ENCODE measurements around the gene OPN4.

OPN4 gene

DNA sequence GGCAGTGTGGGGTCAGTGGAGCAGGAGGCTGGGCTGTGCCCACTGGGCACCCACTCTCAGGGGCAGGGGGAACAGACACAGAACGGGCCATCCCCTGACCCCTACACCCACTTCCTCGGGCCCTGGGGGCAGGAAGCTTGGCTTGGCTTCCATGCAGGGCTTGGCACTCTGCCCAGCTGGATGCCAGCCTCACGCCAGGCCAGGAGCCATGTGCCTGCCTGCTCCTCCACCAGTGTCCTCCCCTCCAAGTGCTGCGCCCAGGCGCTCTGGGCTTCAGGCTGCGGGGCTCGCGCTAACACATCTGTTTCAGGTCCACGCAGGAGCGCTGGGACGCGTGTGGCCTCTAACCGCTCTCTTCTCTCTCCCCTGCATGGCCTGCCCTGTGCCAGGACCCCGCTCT lies 26.7 kb downstream of the OPN4 start:
- no peak for DNase-seq (ENCODE audit: low read depth in 2 of 2)

GRCh38 chr10:86681722-86682386 lies 27.5 kb downstream of the OPN4 start:
- DNase-seq (ENCODE audit: low read depth in 2 of 2): no peak

GRCh38 chr10:86682675-86683074 lies 28.3 kb downstream of the OPN4 start:
- DNase-seq (ENCODE audit: low read depth in 2 of 2): no peak

- no peak for DNase-seq (ENCODE audit: low read depth in 2 of 2)
Observed at GRCh38 chr10:86684331-86685097, 30.2 kb downstream of the OPN4 start.

- no peak for DNase-seq (ENCODE audit: low read depth in 2 of 2)
Observed at GRCh38 chr10:86685416-86685815, 31.1 kb downstream of the OPN4 start.

DNA sequence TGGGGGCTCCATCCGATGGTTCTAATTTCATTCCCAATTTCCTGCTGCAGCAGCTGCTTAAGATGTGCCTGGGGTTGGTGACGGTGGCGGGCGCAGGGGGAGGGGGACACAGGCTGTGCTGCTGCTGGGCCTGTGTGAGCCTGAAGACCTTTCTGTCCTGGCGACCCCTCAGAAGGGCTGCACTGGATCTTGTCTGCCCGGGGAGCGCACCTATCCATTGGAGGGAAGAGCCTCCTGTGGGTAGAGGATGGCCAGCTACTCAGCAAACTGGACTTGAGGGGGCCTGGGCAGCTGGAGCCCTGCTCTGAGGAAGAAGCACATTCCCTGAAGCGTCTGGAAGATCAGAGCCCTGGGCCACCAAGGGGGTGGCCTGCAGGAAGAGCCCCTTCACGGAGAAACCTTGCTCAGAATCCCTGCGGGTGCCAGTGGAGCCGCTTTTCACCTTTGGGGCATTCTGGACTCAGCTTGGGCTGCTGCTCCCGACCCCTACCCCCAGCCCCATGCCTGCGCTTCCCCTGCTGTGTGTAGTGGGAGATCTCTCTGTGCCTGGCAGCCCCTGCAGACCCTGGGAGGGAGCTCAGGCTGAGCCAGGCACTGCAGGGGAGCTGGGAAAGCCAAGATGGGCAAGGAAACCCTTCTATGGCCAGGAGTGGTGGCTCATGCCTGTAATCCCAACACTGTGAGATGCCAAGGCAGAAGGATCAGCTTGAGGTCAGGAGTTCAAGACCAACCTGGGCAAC lies 31.7 kb downstream of the OPN4 start:
- no peak for DNase-seq (ENCODE audit: low read depth in 2 of 2)

DNA sequence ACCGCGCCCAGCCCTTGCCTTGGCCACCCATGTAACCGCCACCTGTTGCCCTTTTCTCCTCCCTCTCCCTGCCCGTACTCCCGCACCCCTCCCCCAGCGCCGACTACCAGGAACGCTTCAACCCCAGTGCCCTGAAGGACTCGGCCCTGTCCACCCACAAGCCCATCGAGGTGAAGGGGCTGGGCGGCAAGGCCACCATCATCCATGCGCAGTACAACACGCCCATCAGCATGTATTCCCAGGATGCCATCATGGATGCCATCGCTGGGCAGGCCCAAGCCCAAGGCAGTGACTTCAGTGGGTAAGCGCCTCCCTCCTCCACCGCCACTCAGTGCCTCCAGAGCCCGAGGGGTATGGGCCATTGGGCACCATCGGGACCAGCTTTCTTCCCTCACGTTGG lies 32.6 kb downstream of the OPN4 start:
- DNase-seq (ENCODE audit: low read depth in 2 of 2): no peak

DNA sequence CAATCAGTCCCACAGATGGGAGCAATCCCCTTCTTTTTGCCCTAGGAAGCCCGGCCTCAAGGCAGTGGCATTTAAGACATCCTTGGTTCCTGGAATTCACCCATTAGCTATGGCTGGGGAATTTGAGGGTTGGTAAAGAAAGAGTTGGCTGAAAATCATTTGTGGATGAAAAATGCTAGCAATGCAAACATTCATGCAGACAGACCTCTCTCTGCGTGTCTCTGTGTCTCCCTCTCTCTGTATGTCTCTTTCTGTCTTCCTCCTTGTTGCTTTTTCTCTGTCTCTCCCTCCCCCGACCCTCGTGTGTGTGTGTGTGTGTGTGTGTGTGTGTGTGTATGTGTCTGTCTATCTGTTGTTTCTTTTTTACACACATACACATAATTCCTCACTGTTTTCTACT lies 33.4 kb downstream of the OPN4 start:
- DNase-seq (ENCODE audit: low read depth in 2 of 2): no peak

- peak; percentile 38 to 40 for DNase-seq (ENCODE audit: low read depth in 2 of 2)
Observed at GRCh38 chr10:86688398-86688921, 34.1 kb downstream of the OPN4 start.

GRCh38 chr10:86689146-86689545 lies 34.8 kb downstream of the OPN4 start:
- DNase-seq (ENCODE audit: low read depth in 2 of 2): no peak

DNA sequence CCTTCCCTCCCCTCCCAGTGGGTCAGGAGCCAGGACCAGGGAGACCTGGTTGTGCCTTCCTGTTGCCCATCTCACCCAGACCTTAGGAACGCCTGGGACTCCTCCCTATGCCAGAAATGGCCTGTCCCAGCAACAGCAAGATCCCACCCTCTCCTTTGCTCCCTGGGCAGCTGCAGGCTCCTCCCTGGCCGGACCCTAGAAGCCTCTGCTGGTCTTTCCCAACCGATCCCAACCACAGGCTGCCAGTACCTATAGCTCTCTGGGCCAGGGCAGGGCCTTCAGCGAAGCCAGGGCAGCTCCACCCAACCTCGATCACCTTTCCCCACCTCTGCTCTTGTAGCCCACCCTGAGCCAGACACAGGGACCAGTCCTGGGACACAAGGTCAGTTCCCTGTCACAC lies 35.9 kb downstream of the OPN4 start:
- DNase-seq (ENCODE audit: low read depth in 2 of 2): no peak

GRCh38 chr10:86690657-86691084 lies 36.3 kb downstream of the OPN4 start:
- no peak for DNase-seq (ENCODE audit: low read depth in 2 of 2)

- DNase-seq (ENCODE audit: low read depth in 2 of 2): no peak
Observed at GRCh38 chr10:86691333-86692022, 37.1 kb downstream of the OPN4 start.

DNA sequence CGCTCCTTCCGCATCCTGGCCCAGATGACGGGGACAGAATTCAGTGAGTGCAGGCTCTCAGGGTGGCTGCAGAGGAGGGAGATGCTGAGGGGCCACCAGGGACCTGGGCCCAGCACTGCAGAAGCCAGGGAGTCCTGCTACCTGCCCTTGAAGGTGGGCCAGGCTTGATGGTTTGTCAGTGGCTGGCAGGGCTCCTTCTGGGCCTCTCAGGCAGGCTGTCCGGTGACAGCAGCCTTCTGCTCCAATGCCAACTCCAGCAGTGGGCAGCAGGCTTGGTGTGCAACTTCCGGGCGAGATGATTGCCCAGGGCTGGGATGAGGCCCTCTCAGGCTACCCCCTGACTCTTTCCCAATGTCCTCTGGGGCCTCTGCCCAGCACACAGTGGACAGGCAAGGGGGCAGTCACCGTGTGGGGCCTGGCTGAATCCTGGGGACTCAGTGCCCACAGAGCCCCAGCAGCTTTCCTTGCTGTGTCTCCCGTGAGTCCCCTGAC lies 37.7 kb downstream of the OPN4 start:
- DNase-seq (ENCODE audit: low read depth in 2 of 2): no peak

DNA sequence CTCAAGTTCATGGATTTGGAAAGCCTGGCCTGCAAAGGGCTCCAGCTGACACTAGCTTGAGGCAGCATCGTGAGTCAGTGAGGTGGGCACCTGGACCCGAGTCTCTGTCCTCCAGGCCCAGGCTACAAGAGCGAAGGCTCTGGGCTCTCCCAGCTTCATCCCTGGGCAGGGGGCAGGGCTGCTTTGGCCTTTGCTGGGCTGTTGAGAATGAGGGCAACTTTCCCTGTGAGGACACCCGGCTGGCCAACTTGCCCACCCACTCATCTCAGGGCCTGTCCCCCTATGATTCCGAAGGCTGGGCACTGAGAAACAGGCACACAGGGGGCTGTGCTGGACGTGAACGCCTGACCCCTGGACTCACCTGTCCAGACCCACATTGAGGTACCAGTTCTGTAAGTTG lies 38.3 kb downstream of the OPN4 start:
- DNase-seq (ENCODE audit: low read depth in 2 of 2): no peak

DNA sequence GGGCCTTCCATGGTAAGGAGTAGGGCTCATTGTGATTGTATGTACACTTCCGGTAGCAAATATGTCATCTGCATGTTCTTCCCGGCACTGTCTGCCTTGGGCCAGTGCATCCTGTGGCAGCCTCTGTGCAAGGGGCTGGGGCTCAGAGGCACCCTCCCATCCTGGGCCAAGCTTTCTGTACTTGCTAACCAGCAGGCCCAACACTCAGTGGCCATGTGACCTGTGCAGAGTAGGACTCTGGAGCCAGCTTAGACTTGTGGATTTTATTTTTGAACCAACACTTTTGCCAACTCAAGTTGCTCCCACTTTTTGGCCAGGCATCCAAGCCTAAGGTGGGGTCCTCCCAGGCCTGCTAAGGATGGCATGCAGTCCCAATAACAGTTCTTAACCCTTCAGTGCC lies 38.9 kb downstream of the OPN4 start:
- no peak for DNase-seq (ENCODE audit: low read depth in 2 of 2)

- no peak for DNase-seq (ENCODE audit: low read depth in 2 of 2)
Observed at GRCh38 chr10:86693721-86694369, 39.5 kb downstream of the OPN4 start.

DNA sequence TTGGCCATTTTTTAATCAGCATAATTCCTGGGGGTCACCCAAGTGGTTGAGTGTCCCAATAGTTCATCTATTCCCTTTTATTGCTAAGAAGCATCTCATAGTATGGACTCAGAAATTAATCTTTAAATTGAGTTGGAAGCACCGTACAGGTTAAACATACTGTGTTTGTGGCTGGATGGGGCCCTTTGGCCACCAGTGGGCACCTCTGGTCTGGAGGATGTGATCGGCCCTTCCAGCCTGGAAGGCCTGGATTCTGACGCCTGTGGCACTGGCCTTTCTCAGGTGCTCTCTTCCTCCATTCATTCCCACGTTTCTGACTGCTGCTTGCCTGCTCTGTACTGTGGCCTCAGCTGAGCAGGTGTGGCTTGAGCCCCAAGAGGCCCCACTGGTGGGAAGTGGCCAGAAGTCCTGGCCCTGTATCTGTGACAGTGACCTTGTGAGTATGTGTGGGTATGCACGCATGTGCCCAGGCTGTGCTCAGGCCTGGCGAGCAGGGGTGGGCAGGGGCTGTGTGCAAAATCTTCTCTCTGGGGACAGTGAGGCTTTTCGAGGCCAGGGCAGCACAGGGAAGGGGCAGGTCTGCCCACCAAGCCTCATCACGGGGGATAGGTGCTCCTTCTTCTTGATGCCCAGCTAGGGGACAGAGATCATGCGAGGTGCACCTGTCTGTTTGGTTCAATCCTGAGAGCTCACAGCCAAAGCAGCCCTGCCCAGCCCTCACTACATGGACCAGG lies 44.0 kb downstream of the OPN4 start:
- no peak for DNase-seq (ENCODE audit: low read depth in 2 of 2)

- DNase-seq (ENCODE audit: low read depth in 2 of 2): no peak
Observed at GRCh38 chr10:86699125-86699524, 44.8 kb downstream of the OPN4 start.

- no peak for DNase-seq (ENCODE audit: low read depth in 2 of 2)
Observed at GRCh38 chr10:86699541-86699940, 45.2 kb downstream of the OPN4 start.
